ENCODE results near the gene SUCLG2.

Gene SUCLG2

GRCh38 chr3:67458408-67458807 lies 196.0 kb downstream of the SUCLG2 start:
- DNase-seq (ENCODE audit: low read depth) = no peak

- no peak for DNase-seq (ENCODE audit: low read depth)
These were observed 200.8 kb downstream of the SUCLG2 start for GRCh38 chr3:67453628-67454027.

GRCh38 chr3:67450153-67450552 lies 204.3 kb downstream of the SUCLG2 start:
- DNase-seq (ENCODE audit: low read depth) = no peak

- no peak for DNase-seq (ENCODE audit: low read depth)
These were observed 207.0 kb downstream of the SUCLG2 start for GRCh38 chr3:67447393-67447792.

- DNase-seq (ENCODE audit: low read depth) = no peak
These were observed 216.6 kb downstream of the SUCLG2 start for GRCh38 chr3:67437789-67438188.

- DNase-seq (ENCODE audit: low read depth) = no peak
These were observed 217.3 kb downstream of the SUCLG2 start for GRCh38 chr3:67437090-67437489.

GRCh38 chr3:67433109-67433508 lies 221.3 kb downstream of the SUCLG2 start:
- DNase-seq (ENCODE audit: low read depth) = no peak

- DNase-seq (ENCODE audit: low read depth) = no peak
These were observed 222.5 kb downstream of the SUCLG2 start for GRCh38 chr3:67431887-67432286.

GRCh38 chr3:67423722-67424121 lies 230.7 kb downstream of the SUCLG2 start:
- no peak for DNase-seq (ENCODE audit: low read depth)

- no peak for DNase-seq (ENCODE audit: low read depth)
These were observed 232.5 kb downstream of the SUCLG2 start for GRCh38 chr3:67421912-67422311.

GRCh38 chr3:67419779-67420178 lies 234.6 kb downstream of the SUCLG2 start:
- no peak for DNase-seq (ENCODE audit: low read depth)

GRCh38 chr3:67419218-67419529 lies 235.2 kb downstream of the SUCLG2 start:
- no peak for DNase-seq (ENCODE audit: low read depth)

- no peak for DNase-seq (ENCODE audit: low read depth)
These were observed 235.8 kb downstream of the SUCLG2 start for GRCh38 chr3:67418426-67419217.

GRCh38 chr3:67416703-67417102 lies 237.7 kb downstream of the SUCLG2 start:
- no peak for DNase-seq (ENCODE audit: low read depth)

- DNase-seq (ENCODE audit: low read depth) = no peak
These were observed 238.9 kb downstream of the SUCLG2 start for GRCh38 chr3:67415511-67415910.

GRCh38 chr3:67414740-67415139 lies 239.7 kb downstream of the SUCLG2 start:
- DNase-seq (ENCODE audit: low read depth) = no peak

GRCh38 chr3:67405193-67405592 lies 249.2 kb downstream of the SUCLG2 start:
- DNase-seq (ENCODE audit: low read depth) = no peak

GRCh38 chr3:67402873-67403272 lies 251.5 kb downstream of the SUCLG2 start:
- no peak for DNase-seq (ENCODE audit: low read depth)

- no peak for DNase-seq (ENCODE audit: low read depth)
These were observed 252.5 kb downstream of the SUCLG2 start for GRCh38 chr3:67401921-67402320.

GRCh38 chr3:67400476-67400875 lies 253.9 kb downstream of the SUCLG2 start:
- DNase-seq (ENCODE audit: low read depth) = no peak

GRCh38 chr3:67389176-67389575 lies 265.2 kb downstream of the SUCLG2 start:
- DNase-seq (ENCODE audit: low read depth) = no peak

GRCh38 chr3:67388738-67389137 lies 265.7 kb downstream of the SUCLG2 start:
- DNase-seq (ENCODE audit: low read depth) = no peak

GRCh38 chr3:67386451-67386850 lies 268.0 kb downstream of the SUCLG2 start:
- no peak for DNase-seq (ENCODE audit: low read depth)

- no peak for DNase-seq (ENCODE audit: low read depth)
These were observed 269.5 kb downstream of the SUCLG2 start for GRCh38 chr3:67384760-67385397.
